Femur (tissue), 1 donor: ENCODE data around the gene RASAL2.
"Not testable (repeated sequence)": the region's sequence is repeated elsewhere in the genome, so short reads cannot be mapped to it uniquely, and the experiment has no call there.

Experiments used
- DNase-seq: peaks from one replicate; pipeline ENCODE4 v3.0.0-alpha.2; 2017

The RASAL2 gene

DNA sequence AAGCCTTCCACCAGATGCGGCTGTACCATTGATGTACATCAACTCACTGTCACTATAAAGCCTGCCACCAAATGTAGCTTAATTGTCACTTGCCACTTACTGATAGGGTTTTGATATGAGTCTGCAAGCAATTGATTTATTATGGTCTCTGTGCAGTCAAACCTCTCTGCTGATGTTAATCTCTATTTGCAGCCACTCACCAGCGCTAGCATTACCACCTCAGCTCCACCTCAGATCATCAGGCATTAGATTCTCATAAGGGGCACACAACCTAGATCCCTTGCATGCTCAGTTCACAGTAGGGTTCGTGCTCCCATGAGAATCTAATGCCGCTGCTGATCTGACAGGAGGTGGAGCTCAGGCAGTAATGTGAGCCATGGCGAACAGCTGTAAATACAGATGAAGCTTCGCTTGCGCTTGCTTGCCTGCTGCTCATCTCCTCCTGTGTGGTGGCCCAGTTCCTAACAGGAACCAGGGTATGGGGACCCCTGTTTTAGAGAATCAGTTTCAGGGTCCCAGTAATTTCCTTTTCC, 26.7 kb downstream of the RASAL2 start:
- DNase-seq, result not testable (repeated sequence)

GRCh38 chr1:178121883-178122282, 28.0 kb downstream of the RASAL2 start:
- no peak for DNase-seq

DNA sequence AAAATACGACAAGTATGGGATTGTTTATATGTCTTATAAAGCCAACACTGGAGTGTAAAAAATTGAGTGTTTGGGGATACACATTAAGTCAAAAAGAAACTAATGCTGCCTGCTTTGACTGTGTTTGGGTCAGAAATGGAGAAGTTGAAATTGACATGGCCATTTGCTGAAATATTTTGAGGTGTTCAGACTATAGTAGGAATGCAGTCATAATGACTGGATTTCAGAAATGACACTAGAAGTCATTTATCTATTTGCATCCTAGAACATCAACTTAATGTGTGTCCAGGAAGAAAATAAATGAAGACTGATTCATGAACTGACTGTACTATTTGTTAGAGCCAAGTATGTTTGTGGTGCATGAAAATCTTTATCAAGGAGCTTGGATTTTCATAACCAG, 28.4 kb downstream of the RASAL2 start:
- no peak for DNase-seq

DNA sequence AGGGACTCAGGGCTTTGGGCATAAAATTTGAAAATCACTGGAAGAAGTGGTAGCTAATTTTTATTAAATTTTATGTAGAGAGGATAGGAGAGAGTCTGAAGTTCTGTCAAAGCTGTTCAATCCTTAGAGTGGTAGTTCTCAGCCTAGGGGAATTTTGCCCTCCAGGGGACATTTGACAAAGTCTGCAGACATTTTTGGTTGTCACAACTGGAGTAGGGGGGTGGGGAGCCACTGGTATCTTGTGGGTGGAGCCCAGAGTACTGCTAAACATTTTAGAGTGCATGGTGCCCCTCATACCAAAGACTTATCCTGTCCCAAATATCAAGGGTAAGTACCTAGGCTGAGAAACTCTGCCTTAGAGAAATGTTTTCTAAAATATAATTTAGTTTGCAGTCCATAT, 30.2 kb downstream of the RASAL2 start:
- DNase-seq, result no peak

- DNase-seq, result no peak
These were observed 32.4 kb downstream of the RASAL2 start for GRCh38 chr1:178126261-178126660.

GRCh38 chr1:178126741-178127185, 32.9 kb downstream of the RASAL2 start:
- DNase-seq, result peak; percentile 25

- no peak for DNase-seq
These were observed 33.7 kb downstream of the RASAL2 start for GRCh38 chr1:178127482-178128191.

DNA sequence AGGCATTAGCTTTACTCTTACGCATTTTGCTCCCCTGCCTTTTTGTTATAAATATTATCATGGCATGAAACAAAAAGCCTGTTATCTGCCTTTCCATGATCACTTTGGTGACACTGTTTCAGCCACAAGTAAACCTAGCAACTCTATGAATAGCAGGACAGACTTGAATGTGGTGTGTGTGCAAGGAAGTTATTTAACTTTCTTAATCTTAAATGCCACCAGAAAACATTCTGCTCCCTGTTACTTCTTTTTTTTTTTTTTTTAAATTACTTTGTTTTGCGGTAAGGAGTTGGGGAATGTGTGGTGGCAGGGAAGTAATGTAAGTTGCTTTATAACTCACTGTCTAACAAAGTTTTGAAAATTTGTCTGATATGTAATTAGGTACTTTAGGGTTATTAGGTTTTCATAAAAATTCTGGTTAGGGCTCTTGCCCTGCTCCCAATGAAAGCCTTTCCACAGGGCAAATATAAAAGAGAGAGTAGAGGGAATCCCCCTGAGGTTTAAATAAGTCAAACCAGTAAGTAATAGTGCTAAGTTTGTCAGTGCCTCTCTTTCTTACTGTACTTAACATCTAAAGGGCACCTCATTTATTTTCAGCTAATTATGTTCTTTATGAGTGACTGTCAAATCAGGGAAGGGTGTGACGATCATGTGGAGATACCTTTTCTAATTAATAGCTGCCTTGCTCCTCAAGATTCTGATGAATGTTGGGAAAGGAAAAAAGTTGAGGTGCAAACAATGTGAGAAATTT, 39.5 kb downstream of the RASAL2 start:
- DNase-seq, result no peak

DNA sequence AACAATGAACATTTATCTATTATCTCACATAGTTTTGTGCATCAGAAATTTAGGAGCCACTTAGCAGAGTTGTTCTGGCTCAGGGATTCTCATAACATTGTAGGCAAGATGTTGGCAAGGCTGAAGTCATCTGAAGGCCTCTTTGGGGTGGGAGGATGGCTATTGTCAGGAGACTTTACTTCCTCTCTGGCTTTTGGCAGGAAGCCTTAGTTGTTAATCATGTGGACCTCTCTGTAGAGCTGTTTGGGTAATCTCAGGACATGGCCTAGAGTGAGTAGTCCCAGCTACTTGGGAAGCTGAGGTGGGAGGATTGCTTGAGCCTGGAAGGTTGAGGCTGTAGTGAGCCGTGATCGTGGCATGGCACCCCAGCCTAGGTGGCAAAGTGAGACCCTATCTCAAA, 40.2 kb downstream of the RASAL2 start:
- DNase-seq, result peak; percentile 19

GRCh38 chr1:178137238-178137637, 43.3 kb downstream of the RASAL2 start:
- DNase-seq, result no peak

- DNase-seq, result no peak
These were observed 48.9 kb downstream of the RASAL2 start for GRCh38 chr1:178142806-178143205.

GRCh38 chr1:178143730-178144690, 50.1 kb downstream of the RASAL2 start:
- DNase-seq, result no peak

GRCh38 chr1:178145605-178146004, 51.7 kb downstream of the RASAL2 start:
- DNase-seq, result no peak

- no peak for DNase-seq
These were observed 52.5 kb downstream of the RASAL2 start for GRCh38 chr1:178146436-178146835.

GRCh38 chr1:178150610-178151009, 56.7 kb downstream of the RASAL2 start:
- no peak for DNase-seq

DNA sequence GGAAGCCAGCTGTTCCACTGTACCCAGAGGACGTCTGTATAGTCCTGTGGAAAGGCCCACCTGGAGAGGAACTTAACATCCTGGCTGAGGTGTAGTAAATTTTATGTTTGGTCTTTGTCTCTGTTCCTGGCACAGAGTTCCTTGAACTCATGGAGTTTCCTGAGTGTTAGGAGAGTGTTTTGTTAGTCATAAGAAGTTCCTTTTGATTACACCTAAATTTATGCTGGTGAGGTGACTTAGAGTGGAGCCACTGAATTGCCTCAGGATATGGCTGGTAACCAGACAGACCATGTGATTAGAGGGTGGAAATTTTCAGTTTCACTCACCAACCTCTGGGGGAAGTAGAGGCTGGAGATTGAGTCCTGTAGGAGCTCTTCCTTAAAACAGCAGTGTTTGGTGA, 57.9 kb downstream of the RASAL2 start:
- DNase-seq, result no peak

DNA sequence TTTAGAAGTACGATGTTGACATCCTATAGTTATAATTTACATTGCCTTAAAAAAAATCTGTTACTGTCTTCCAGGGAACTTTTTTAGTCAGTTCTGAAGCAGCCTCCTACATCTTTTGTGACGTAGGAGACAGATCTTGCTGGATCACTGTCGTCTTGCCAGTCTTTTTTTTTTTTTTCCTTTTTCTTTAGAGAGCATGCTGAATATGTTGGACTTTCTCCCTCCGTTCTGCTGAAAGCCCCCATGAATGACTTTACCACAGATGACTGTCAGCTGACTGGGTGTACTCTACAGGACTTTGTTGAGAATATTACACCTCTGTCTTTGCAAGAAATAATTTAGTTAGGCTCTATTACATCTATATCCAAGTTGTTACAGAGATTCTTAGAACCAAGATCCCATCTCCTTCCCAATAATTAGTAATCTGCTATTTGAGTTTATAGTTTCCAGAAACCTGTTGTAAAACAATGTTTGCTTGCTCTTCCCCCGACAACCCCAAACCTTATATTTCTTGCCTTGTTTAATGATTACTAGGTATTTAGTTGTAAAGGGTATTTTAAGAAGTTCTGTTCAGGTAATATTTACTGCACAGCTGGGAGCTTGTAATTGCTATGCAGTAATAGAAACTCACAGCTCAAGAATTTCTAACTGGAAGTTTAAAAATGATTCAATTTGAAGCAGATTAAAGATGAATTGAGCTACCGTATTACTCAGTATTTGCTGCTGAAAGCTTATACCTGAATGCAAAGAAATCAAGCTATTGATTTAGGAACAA, 61.8 kb downstream of the RASAL2 start:
- DNase-seq, result no peak

GRCh38 chr1:178160736-178161475, 67.0 kb downstream of the RASAL2 start:
- no peak for DNase-seq

- DNase-seq, result no peak
These were observed 67.6 kb downstream of the RASAL2 start for GRCh38 chr1:178161516-178161915.

- DNase-seq, result no peak
These were observed 71.3 kb downstream of the RASAL2 start for GRCh38 chr1:178165196-178165595.

GRCh38 chr1:178166429-178167024, 72.6 kb downstream of the RASAL2 start:
- DNase-seq, result no peak
